IPS-NIHi11 (cell line): ENCODE results near the gene TAX1BP1.

Experiments used
- DNase-seq: peaks from one replicate; pipeline ENCODE4 v3.0.0; 2012; ENCODE audit warnings: mixed read lengths, low spot score

The TAX1BP1 gene

DNA sequence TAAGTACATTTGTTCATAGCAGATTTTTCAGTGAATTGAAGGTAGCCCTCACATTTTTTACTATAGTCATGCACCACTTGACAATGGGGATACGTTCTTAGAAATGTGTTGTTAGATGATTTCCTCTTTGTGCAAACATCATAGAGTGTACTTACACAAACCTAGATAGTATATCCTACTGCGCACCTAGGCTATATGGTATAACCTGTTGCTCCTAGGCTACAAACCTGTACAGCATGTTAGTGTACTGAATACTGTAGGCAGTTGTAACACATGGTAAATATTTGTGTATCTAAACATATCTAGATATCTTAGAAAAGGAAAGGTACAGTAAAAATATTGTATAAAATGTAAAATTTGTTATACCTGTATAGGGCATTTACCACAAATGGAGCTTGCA lies 41.2 kb downstream of the TAX1BP1 start:
- no peak for DNase-seq

DNA sequence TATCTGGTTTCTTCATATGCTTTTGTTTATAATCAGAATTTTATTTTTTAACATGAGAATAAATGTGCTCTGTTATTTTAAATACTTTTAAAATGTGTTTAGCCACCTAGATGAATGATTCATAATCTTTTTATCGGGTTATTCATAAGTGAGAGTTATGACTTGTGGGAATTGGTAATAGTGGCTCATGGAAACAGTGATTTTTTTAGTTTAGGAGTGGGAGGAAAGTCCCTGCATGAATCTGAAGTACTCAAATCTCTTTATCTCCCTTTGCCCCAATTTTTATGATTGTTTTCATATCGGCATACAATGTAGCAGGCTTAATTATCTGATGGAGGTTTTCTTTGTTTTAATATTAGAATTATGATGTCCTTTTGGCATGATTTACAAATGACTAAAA lies 42.9 kb downstream of the TAX1BP1 start:
- no peak for DNase-seq

GRCh38 chr7:27784399-27785053 lies 44.6 kb downstream of the TAX1BP1 start:
- peak; percentile 18 for DNase-seq

- DNase-seq, result no peak
These were observed 48.5 kb downstream of the TAX1BP1 start for GRCh38 chr7:27788437-27788836.

GRCh38 chr7:27793780-27794179 lies 53.8 kb downstream of the TAX1BP1 start:
- no peak for DNase-seq

GRCh38 chr7:27795977-27796376 lies 56.0 kb downstream of the TAX1BP1 start:
- DNase-seq, result no peak

DNA sequence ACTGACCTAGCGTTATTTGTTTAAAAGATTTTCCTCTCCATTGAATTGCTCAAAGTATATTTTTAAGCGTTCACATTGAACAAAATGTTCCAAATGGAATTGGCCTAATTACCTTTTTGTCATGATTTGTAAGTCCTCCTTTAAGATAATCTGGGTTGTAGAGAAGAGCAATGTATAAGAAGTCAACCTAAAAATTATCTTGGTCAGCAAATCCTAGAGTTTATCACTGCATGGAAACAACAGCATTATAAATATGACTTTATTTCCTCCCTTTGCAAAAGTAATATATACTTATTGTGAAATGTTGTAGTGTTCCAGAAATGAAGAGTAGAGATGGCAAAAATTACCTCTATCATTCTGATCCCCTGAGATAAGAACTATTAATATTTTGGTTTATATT lies 59.2 kb downstream of the TAX1BP1 start:
- no peak for DNase-seq

DNA sequence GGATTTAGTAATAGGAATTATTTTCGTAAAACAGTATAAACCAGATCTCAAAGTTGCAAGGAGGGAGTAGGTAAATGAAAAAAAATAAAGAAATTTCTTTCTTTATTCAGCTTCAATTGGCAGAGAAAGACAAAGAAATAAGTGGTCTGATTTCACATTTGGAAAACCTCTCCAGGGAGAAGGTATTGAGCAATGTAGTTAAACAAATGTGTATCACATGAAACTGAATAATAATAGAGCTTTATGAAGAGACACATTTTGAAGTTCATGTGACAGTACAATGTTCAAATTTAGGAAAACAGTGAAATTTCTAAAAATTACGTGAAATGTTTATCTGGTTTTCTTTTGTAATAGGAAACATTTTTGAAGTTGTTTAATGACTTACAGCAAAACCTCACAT lies 63.0 kb downstream of the TAX1BP1 start:
- DNase-seq, result no peak

DNA sequence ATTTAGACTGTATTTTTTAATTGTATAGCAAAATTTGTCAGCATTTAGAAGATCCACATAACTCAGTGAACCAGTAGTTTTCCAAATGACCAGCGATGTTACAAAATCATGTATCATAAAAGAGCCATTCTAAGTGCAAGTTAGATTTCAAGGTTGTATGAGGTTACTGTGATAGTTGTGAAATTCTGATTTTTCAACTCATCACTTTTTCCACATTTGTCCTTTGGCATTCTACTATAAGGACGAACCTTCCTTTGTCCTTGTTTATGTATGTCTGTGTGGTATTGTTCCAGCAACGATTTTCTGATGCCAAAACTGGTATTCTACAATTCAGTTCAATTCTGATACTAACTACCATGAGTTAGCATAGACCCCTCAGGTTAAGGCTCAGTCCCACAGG lies 64.2 kb downstream of the TAX1BP1 start:
- DNase-seq, result no peak

- DNase-seq, result no peak
These were observed 68.7 kb downstream of the TAX1BP1 start for GRCh38 chr7:27808626-27809025.

DNA sequence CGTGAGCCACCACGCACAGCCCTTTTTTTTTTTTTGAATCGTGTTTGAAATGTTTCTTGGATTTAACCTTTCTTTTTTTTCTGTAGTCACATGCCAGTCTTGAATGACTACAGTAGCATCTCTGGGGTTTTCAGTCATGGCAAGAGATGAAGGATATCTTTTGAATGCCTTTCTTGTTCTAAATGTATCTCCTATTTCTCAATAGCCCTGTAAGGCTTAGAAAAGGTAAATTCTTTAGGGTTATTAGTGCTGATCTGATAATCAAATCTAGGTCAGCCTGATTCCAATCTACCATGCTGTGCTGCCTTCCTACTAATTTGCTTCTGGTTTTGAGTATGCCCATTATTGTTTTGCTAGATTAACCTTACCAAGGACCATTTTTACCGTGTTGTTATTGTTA lies 70.2 kb downstream of the TAX1BP1 start:
- DNase-seq, result no peak

GRCh38 chr7:27812706-27813105 lies 72.7 kb downstream of the TAX1BP1 start:
- DNase-seq, result no peak

- no peak for DNase-seq
These were observed 82.3 kb downstream of the TAX1BP1 start for GRCh38 chr7:27822245-27822644.

DNA sequence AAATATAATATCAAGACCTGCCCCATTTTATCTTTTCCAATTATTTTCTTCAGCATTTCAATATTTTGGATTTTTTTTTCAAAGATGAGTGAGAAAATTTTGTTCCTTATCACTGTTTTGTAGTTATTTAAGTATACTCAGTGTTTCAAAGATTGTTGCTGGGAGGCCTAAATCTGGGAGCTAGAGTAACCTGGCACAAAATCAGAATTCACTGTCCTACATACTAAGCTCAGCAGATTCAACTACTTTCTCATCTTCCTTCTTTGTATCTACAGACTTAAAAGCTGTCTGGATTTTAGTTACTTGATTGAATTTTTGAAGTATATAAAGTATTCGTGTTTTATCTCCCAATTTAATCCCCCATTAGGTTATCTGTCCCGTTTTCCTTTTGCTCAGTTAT lies 85.9 kb downstream of the TAX1BP1 start:
- no peak for DNase-seq

GRCh38 chr7:27826357-27826756 lies 86.4 kb downstream of the TAX1BP1 start:
- no peak for DNase-seq

GRCh38 chr7:27834179-27834921 lies 94.4 kb downstream of the TAX1BP1 start:
- DNase-seq, result no peak

DNA sequence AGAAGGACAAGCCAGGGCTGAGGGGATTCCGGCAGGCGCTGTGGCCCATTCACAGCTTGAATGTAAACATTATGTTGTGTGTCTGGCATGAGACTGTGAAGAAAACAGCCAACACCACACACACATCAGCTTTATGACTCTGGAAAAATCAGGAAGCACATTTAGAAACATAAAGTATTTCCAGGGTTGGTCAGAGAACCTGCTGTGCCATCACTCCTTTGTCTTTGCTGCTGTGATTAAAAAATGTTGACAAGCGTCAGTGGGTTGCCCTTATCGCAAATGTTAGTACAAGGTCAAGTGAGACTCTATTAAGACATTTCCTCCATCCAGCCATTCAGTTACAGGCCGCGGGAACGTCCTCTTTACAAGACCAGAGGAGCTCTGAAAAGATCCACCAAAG lies 95.4 kb downstream of the TAX1BP1 start:
- DNase-seq, result no peak

GRCh38 chr7:27836536-27836935 lies 96.6 kb downstream of the TAX1BP1 start:
- no peak for DNase-seq

DNA sequence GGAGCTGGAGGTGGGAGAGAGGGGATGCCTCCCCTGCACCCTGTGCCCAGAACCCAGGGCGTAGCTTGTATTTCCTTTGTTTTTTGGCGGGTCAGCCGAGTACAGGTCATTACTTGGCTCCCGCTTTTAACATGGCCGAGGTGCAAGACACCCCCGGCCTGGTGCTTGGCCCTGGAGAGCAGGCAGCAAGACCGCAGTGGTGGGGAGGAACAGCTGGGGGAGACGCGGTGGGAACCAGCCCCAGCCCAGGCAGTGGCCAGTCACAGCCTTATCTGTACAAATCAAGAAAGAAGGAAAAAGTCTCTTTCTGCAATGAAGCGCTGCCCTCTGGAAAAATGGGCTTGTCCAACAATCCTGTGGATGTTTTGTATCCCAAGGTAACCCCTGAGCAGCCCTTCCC lies 99.1 kb downstream of the TAX1BP1 start:
- no peak for DNase-seq

- no peak for DNase-seq
These were observed 100.4 kb downstream of the TAX1BP1 start for GRCh38 chr7:27840313-27840712.

- DNase-seq, result no peak
These were observed 100.9 kb downstream of the TAX1BP1 start for GRCh38 chr7:27840760-27841364.

- peak; percentile 36 for DNase-seq
These were observed 102.2 kb downstream of the TAX1BP1 start for GRCh38 chr7:27842094-27842692.

DNA sequence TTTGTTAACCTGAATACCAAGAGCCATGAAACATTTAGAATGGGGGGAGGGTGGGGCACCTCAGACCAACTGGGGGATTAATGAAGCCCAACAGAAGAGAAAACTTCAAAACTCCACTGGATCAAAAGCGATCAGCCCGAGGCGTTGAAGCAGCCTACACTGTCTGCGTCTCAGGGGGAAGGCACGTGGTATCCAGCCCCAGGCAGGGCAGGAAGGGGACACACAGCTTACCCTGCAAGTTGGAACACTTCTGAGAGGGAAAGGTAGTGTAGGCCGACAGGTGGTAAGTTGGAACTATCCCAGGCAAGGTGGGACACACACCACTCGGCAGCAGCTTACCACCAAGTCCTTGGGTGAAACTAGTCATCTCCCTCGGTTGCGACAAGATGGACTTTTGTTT lies 102.9 kb downstream of the TAX1BP1 start:
- no peak for DNase-seq
